Esophagus muscularis mucosa (tissue), 4 donors: ENCODE data around the gene ITGB5. TPM values are rescaled to one million over a fixed set of nuclear protein-coding genes. Genes with fewer than 3 reads are reported as not detected.

Experiments
- DNase-seq: peaks from one replicate; pipeline ENCODE4 v3.0.0-alpha.2; 2017; ENCODE audit errors: extremely low spot score
- H3K27ac ChIP-seq, 4 donors: fragments of 200-600 bp; sonication (generic); replicated peaks in 1 of 4; 1 replicate in 3 of 4; 2 replicates in 1 of 4; pipeline ENCODE4 v1.5.1; 2016 to 2019; ENCODE audit warnings: mild to moderate bottlenecking in 1 of 4
- H3K27me3 ChIP-seq, 4 donors: fragments of 200-600 bp; sonication (generic); one replicate each; pipeline versions ENCODE4 v1.5.1 to v1.6.0; 2016 to 2019
- H3K36me3 ChIP-seq, 4 donors: fragments of 200-600 bp; sonication (generic); one replicate each; pipeline ENCODE4 v1.5.1; 2016 to 2019
- H3K4me1 ChIP-seq, 4 donors: fragments of 200-600 bp; sonication (generic); one replicate each; pipeline ENCODE4 v1.5.1; 2016 to 2019
- H3K4me3 ChIP-seq, 4 donors: fragments of 200-600 bp; sonication (generic); 1 replicate in 2 of 4; 2 replicates in 2 of 4; pipeline ENCODE4 v1.5.1; 2016 to 2019; ENCODE audit warnings: mild to moderate bottlenecking in 4 of 4, moderate library complexity in 1 of 4
- H3K9me3 ChIP-seq, 4 donors: fragments of 200-600 bp; sonication (generic); 1 replicate in 3 of 4; 2 replicates in 1 of 4; pipeline ENCODE4 v1.5.1; 2016 to 2019
- EP300 ChIP-seq: sonication (generic); formaldehyde crosslinking; IDR thresholded peaks from one replicate; pipeline ENCODE4 v1.6.1; 2017; ENCODE audit warnings: antibody characterized with exemption
- POLR2A ChIP-seq: fragments of 450-650 bp; IDR thresholded peaks from one replicate; pipeline ENCODE4 v1.6.1; 2017; ENCODE audit warnings: antibody characterized with exemption, moderate library complexity, mild to moderate bottlenecking, low read depth
- POLR2AphosphoS5 ChIP-seq, 2 donors: sonication (generic); formaldehyde crosslinking; IDR thresholded peaks; one replicate each; pipeline ENCODE4 v1.6.1; 2017; ENCODE audit warnings: antibody characterized with exemption in 2 of 2
- WGBS: methylation state at CpG from one replicate; pipeline ENCODE4 v1.1.5; 2018; 5-methylcytosine and 5-hydroxymethylcytosine counted together
- intact Hi-C: fragments of 100-400 bp; cut with DNase I; formaldehyde crosslinking; loops from one replicate; pipeline ENCODE4 v1.15.1; 2023
- total RNA-seq, 4 donors: library from RNA; depleted of rRNA; stranded (reverse); fragments of >200 nt; gene quantifications; one replicate each; pipeline versions ENCODE4 v1.1.0 to v1.2.1, GENCODE V29; 2016
- TF ChIP-seq, protein P1 (sequence below), 3 experiments: fragments of 200-600 bp in 2 of 3; fragments of 450-650 bp in 1 of 3; sonication (generic) in 2 of 3; IDR thresholded peaks; one replicate each; pipeline ENCODE4 v1.5.1; 2017 to 2019; ENCODE audit warnings: antibody characterized with exemption in 3 of 3, mild to moderate bottlenecking in 2 of 3, moderate library complexity in 1 of 3

Gene ITGB5
- total RNA-seq, 4 donors from 2014 or later, result 114 to 284 (median 188) TPM

DNA sequence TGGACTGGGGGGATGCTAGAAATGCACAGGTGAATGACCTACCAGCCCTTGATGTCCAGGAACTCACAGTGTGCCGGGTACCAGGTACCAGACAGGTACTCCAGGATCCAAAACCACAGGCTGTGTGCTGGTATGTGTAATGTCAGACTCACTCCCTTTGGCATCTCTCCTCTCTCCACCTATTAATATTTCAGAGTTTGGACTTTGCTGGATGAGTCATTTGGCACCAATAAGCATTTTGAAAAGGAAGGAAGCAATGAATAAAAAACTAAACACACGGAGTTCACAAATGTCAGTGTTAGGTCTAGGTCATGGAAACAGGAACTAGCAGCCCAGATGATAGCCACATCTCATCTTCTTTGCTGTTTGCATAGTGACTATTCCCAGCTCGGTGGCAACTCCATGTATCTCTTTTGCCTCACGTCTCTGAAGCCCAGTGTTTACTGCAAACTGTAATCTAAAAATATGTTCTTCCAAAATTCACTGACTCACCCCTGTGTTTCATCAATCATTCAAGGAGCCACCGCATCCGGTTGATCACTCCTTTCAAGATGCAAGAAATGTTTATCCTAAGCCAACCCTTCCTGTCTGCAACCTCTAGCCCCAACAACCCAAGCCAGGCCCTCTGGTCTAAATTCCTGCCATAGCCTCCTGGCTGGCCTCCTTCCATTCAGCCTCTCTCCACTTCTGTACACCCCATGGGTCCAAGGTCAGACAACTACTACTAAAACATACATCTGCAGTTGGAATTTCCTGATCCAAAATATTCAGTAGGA lies 8.4 kb downstream of the ITGB5 start:
- H3K4me3 ChIP-seq, result no peak overlapping the region
- H3K36me3 ChIP-seq, result peaks cover 0 to 5% (median 0%) of the 10 kb centered on the region in 4 donors
- WGBS, result 10% methylated on average over 6 of the region's 6 CpGs
- H3K27ac ChIP-seq, result peak overlapping the region; percentile 73 to 82 (median 76)
- TF ChIP-seq POLR2AphosphoS5 (IDR thresholded peaks at IDR 0.05), result peak; percentile 50 to 83
- TF ChIP-seq, protein P1, sequence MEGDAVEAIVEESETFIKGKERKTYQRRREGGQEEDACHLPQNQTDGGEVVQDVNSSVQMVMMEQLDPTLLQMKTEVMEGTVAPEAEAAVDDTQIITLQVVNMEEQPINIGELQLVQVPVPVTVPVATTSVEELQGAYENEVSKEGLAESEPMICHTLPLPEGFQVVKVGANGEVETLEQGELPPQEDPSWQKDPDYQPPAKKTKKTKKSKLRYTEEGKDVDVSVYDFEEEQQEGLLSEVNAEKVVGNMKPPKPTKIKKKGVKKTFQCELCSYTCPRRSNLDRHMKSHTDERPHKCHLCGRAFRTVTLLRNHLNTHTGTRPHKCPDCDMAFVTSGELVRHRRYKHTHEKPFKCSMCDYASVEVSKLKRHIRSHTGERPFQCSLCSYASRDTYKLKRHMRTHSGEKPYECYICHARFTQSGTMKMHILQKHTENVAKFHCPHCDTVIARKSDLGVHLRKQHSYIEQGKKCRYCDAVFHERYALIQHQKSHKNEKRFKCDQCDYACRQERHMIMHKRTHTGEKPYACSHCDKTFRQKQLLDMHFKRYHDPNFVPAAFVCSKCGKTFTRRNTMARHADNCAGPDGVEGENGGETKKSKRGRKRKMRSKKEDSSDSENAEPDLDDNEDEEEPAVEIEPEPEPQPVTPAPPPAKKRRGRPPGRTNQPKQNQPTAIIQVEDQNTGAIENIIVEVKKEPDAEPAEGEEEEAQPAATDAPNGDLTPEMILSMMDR (IDR thresholded peaks at IDR 0.05), result no peak
- no peaks in the 10 kb centered on the region for H3K9me3 ChIP-seq
- peak; percentile 94 for DNase-seq
- intact Hi-C loops, result no loop called here
- no peaks in the 10 kb centered on the region for H3K27me3 ChIP-seq
- peaks cover 48 to 69% (median 55%) of the 10 kb centered on the region in 4 donors for H3K4me1 ChIP-seq

DNA sequence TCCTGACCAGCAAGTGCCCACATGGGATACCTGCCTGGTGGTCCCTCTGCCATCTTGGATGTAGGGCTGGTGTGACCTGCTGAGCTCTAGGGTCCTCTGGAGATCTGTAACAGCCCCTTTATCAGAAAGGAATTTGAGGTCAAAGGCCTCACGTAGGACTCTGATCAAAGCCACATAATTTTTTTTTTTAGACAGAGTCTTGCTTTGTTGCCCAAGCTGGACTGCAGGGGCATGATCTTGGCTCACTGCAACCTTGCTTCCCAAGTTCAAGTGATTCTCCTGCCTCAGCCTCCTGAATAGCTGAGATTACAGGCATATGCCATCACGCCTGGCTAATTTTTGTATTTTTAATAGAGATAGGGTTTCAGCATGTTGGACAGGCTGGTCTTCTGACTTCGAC lies 9.5 kb downstream of the ITGB5 start:
- Histone ChIP-seq H3K36me3 (peaks cover 0 to 1% (median under 1%) of the 10 kb centered on the region in 4 donors), H3K27me3 (no peaks in the 10 kb centered on the region), H3K9me3 (no peaks in the 10 kb centered on the region), H3K4me3 (no peak overlapping the region), H3K27ac (peak overlapping the region; percentile 73 to 82 (median 76)), H3K4me1 (peaks cover 37 to 60% (median 51%) of the 10 kb centered on the region in 4 donors)
- intact Hi-C loops, result no loop called here
- 87% methylated on average over 3 of the region's 3 CpGs for WGBS
- TF ChIP-seq EP300, result no peak
- no peak for TF ChIP-seq POLR2AphosphoS5 (IDR thresholded peaks at IDR 0.05)
- TF ChIP-seq, protein P1 (IDR thresholded peaks at IDR 0.05), result no peak
- TF ChIP-seq POLR2A, result no peak
- DNase-seq, result no peak

DNA sequence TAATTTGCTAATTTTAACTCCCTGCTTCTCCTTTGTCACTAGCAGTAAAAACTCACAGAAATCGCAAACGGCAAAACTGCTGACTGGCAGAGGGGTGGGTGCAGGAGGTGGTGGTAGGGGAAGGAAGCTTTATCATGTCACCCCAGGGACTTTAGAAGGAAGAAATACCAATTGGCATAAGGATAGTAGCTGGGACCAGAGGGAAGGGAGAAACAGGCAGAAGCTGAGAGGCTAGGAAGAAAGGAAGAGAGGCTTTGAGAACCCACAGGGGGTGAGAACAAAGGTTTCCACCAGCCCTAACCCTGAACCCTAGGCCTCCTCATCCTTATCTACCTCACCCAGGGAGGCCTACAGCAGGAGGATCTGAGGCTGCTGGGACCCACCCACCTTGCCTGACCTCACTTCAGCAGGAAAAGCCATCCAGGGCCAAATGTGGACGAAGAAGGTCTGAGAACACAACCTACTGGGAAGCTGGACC lies 10.7 kb downstream of the ITGB5 start:
- Histone ChIP-seq H3K36me3 (peaks cover 0 to 13% (median 13%) of the 10 kb centered on the region in 4 donors), H3K9me3 (no peaks in the 10 kb centered on the region), H3K27ac (peak overlapping the region; percentile 28 to 53 (median 43)), H3K4me1 (peaks cover 35 to 52% (median 47%) of the 10 kb centered on the region in 4 donors), H3K27me3 (no peaks in the 10 kb centered on the region), H3K4me3 (no peak overlapping the region)
- intact Hi-C loops, result no loop called here
- TF ChIP-seq POLR2AphosphoS5 (IDR thresholded peaks at IDR 0.05) (no peak), EP300 (no peak), POLR2A (no peak)
- TF ChIP-seq, protein P1 (IDR thresholded peaks at IDR 0.05), result no peak
- WGBS, result 67% methylated on average over 3 of the region's 3 CpGs
- DNase-seq, result no peak

DNA sequence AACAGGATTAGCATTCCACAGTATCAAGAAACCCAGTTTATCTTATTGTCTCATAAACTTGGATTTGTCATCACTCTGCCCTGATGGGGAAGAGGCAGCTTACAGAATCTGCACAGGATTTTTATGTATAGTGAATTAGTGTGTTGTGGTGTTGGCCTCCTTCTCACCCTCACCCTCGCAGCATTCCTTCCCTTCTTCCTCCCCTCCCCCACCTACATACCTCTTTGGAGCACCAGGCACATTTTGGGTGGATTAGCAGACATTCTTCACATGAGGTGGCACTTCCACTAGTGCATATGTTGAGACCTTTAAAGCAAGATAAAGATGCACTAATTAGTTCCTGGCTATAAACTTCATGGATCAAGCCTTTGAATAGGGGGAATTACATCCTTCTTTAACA lies 13.9 kb downstream of the ITGB5 start:
- Histone ChIP-seq H3K27me3 (no peaks in the 10 kb centered on the region), H3K9me3 (no peaks in the 10 kb centered on the region), H3K4me1 (peaks cover 18 to 34% (median 27%) of the 10 kb centered on the region in 4 donors), H3K36me3 (peaks cover 0 to 38% (median 29%) of the 10 kb centered on the region in 4 donors), H3K27ac (no peak overlapping the region), H3K4me3 (no peak overlapping the region)
- no peak for TF ChIP-seq EP300
- no peak for DNase-seq
- intact Hi-C loops, result no loop called here
- 87% methylated on average over 1 of the region's 1 CpG for WGBS

DNA sequence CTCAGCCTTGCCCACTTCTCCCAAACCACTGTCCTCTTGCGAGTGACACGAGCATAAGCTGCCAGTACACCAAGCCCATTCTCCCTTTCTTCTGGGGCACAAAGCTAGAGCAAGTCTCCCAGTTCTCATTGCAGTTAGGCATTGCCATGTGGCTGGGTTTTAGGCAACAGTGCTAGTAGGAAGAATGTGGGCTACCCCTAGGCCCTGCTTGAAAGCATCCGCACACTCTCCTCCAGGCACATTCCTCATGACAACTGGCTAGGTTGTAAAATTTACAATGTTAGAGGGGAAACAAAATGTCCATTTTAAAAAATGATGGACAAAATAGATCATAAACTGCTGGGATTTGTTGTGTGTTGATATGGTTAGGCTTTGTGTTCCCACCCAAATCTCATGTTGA lies 19.7 kb downstream of the ITGB5 start:
- intact Hi-C loops, result no loop called here
- DNase-seq, result no peak
- H3K27me3 ChIP-seq, result no peaks in the 10 kb centered on the region
- no peak overlapping the region for H3K4me3 ChIP-seq
- no peak overlapping the region for H3K27ac ChIP-seq
- no peak for TF ChIP-seq POLR2AphosphoS5 (IDR thresholded peaks at IDR 0.05)
- no peak for TF ChIP-seq EP300
- no peak for TF ChIP-seq POLR2A
- H3K36me3 ChIP-seq, result peaks cover 0 to 58% (median 38%) of the 10 kb centered on the region in 4 donors
- H3K9me3 ChIP-seq, result no peaks in the 10 kb centered on the region
- 97% methylated on average over 3 of the region's 3 CpGs for WGBS
- peaks cover 0 to 5% (median 1%) of the 10 kb centered on the region in 4 donors for H3K4me1 ChIP-seq
